Upper lobe of left lung (tissue), 6 donors: Measurements from ENCODE around the gene TRIM67. TPM values are rescaled to one million over a fixed set of nuclear protein-coding genes. Genes with fewer than 3 reads are reported as not detected.

Source experiments
- ATAC-seq, 2 donors: fragments of 200-7000 bp; cut with Tn5 transposase; one replicate each; pipeline ENCODE4 v1.9.1; 2022; ENCODE audit warnings: mild to moderate bottlenecking in 2 of 2, moderate library complexity in 2 of 2; ENCODE audit not compliant: low FRiP score in 2 of 2
- DNase-seq, 2 donors: peaks; one replicate each; pipeline ENCODE4 v3.0.0-alpha.2; 2019 to 2020
- H3K27ac ChIP-seq, 4 donors: fragments of 200-600 bp; sonication (generic); one replicate each; pipeline ENCODE4 v1.5.1; 2016 to 2019
- H3K27me3 ChIP-seq, 4 donors: fragments of 200-600 bp; sonication (generic); one replicate each; pipeline ENCODE4 v1.5.1; 2017 to 2019
- H3K36me3 ChIP-seq, 4 donors: fragments of 200-600 bp; sonication (generic); one replicate each; pipeline ENCODE4 v1.5.1; 2016 to 2019
- H3K4me1 ChIP-seq, 4 donors: fragments of 200-600 bp; sonication (generic); one replicate each; pipeline ENCODE4 v1.5.1; 2018 to 2019
- H3K4me3 ChIP-seq, 4 donors: fragments of 200-600 bp; sonication (generic); one replicate each; pipeline ENCODE4 v1.5.1; 2017 to 2019; ENCODE audit warnings: mild to moderate bottlenecking in 2 of 4, moderate library complexity in 1 of 4
- H3K9me3 ChIP-seq, 4 donors: fragments of 200-600 bp; sonication (generic); one replicate each; pipeline ENCODE4 v1.5.1; 2018 to 2019
- EP300 ChIP-seq, 4 donors: sonication (generic); formaldehyde crosslinking; IDR thresholded peaks; one replicate each; pipeline ENCODE4 v1.5.1; 2017; ENCODE audit warnings: antibody characterized with exemption in 4 of 4, control low read depth in 2 of 4
- POLR2A ChIP-seq, 4 donors: fragments of 450-650 bp; IDR thresholded peaks; one replicate each; pipeline ENCODE4 v1.5.1; 2016 to 2017; ENCODE audit warnings: antibody characterized with exemption in 4 of 4, mild to moderate bottlenecking in 2 of 4
- POLR2AphosphoS5 ChIP-seq, 2 donors: sonication (generic); formaldehyde crosslinking; IDR thresholded peaks; one replicate each; pipeline ENCODE4 v1.5.1; 2017; ENCODE audit warnings: antibody characterized with exemption in 2 of 2
- WGBS, 2 donors: methylation state at CpG; one replicate each; pipeline ENCODE4 v1.1.5; 2017 to 2018; 5-methylcytosine and 5-hydroxymethylcytosine counted together
- total RNA-seq, 6 donors: library from RNA; depleted of rRNA in 4 of 6; stranded (reverse); fragments of >200 nt in 4 of 6; gene quantifications; one replicate each; pipeline versions ENCODE4 v1.1.0 to v1.2.1, GENCODE V29; 2016 to 2021
- TF ChIP-seq, protein P1 (sequence below), 6 experiments: fragments of 450-650 bp in 4 of 6; fragments of 200-600 bp in 2 of 6; sonication (generic) in 2 of 6; IDR thresholded peaks; one replicate each; pipeline ENCODE4 v1.5.1; 2016 to 2019; ENCODE audit warnings: antibody characterized with exemption in 6 of 6
- donor health status: DM: no; HTN: no; CAD: no; lungs with moderate emphysema.
- donor health status: DM: no; HTN: yes; CAD: no; lungs with severe emphysema.

Gene TRIM67
- total RNA-seq, 6 donors from 2014 or later: 0.03 TPM; not detected in 5

GRCh38 chr1:231196307-231196706 is 34.4 kb downstream of the TRIM67 start:
- H3K4me1 ChIP-seq: peaks cover 0 to 10% (median 6%) of the 10 kb centered on the region in 4 donors
- H3K9me3 ChIP-seq: no peaks in the 10 kb centered on the region
- TF ChIP-seq, protein P1, sequence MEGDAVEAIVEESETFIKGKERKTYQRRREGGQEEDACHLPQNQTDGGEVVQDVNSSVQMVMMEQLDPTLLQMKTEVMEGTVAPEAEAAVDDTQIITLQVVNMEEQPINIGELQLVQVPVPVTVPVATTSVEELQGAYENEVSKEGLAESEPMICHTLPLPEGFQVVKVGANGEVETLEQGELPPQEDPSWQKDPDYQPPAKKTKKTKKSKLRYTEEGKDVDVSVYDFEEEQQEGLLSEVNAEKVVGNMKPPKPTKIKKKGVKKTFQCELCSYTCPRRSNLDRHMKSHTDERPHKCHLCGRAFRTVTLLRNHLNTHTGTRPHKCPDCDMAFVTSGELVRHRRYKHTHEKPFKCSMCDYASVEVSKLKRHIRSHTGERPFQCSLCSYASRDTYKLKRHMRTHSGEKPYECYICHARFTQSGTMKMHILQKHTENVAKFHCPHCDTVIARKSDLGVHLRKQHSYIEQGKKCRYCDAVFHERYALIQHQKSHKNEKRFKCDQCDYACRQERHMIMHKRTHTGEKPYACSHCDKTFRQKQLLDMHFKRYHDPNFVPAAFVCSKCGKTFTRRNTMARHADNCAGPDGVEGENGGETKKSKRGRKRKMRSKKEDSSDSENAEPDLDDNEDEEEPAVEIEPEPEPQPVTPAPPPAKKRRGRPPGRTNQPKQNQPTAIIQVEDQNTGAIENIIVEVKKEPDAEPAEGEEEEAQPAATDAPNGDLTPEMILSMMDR (IDR thresholded peaks at IDR 0.05): no peak
- TF ChIP-seq POLR2AphosphoS5 (IDR thresholded peaks at IDR 0.05) (no peak), POLR2A (IDR thresholded peaks at IDR 0.05) (no peak)
- no peaks in the 10 kb centered on the region for H3K36me3 ChIP-seq
- no peak overlapping the region for H3K27ac ChIP-seq
- ATAC-seq: no peak
- WGBS, 2 donors: 89 to 92% methylated on average over 3 of the region's 3 CpGs
- no peak for DNase-seq
- H3K4me3 ChIP-seq: no peak overlapping the region
- H3K27me3 ChIP-seq: no peaks in the 10 kb centered on the region

- Histone ChIP-seq H3K4me3 (no peak overlapping the region), H3K27ac (no peak overlapping the region), H3K36me3 (no peaks in the 10 kb centered on the region), H3K9me3 (no peaks in the 10 kb centered on the region), H3K4me1 (peaks cover 0 to 10% (median 6%) of the 10 kb centered on the region in 4 donors), H3K27me3 (no peaks in the 10 kb centered on the region)
- no peak for TF ChIP-seq POLR2AphosphoS5 (IDR thresholded peaks at IDR 0.05)
- TF ChIP-seq EP300 (IDR thresholded peaks at IDR 0.05): no peak
- TF ChIP-seq, protein P1 (IDR thresholded peaks at IDR 0.05): no peak
- WGBS, 2 donors: 86% methylated on average over 2 of the region's 2 CpGs
- ATAC-seq: no peak
- DNase-seq: no peak
These were observed 34.9 kb downstream of the TRIM67 start for GRCh38 chr1:231196728-231197127.

- WGBS, 2 donors: 95 to 99% methylated on average over 7 of the region's 7 CpGs
- Histone ChIP-seq H3K4me1 (no peaks in the 10 kb centered on the region), H3K36me3 (no peaks in the 10 kb centered on the region), H3K27ac (no peak overlapping the region), H3K9me3 (no peaks in the 10 kb centered on the region), H3K27me3 (no peaks in the 10 kb centered on the region), H3K4me3 (no peak overlapping the region)
- TF ChIP-seq, protein P1 (IDR thresholded peaks at IDR 0.05): no peak
- TF ChIP-seq EP300 (IDR thresholded peaks at IDR 0.05) (no peak), POLR2A (IDR thresholded peaks at IDR 0.05) (no peak), POLR2AphosphoS5 (IDR thresholded peaks at IDR 0.05) (no peak)
- DNase-seq (no peak), ATAC-seq (no peak)
These were observed 38.0 kb downstream of the TRIM67 start for GRCh38 chr1:231199868-231200267.

DNA sequence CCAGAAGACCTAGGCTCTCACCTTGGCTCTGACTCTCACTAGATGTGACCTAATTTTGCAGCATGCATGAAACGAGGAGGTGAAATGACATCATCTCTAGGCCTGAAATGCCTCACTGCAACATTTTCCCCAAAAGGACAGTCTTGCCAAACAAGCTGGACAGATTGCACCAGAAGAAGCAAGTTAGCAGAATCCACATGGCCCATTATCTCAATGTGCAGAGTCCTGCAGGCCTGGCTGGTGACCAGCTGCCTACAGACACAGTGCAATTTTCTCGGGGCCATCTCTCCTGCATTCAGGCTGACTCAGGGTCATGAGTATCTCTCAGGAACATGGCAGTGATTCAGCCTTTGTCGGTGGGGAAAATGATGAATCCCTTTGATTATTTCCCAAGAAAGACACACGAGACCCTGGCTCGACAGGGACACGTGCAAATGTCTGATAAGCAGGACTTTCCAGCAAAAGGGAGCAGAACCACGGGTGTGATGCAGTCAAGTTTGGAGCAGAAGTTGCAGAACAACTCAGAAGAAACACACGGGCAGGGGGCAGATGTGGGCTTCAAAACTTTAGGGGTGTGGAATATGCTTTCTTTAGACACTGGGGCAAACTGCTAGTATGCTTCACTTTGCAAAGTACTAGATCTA is 38.7 kb downstream of the TRIM67 start:
- no peak overlapping the region for H3K27ac ChIP-seq
- H3K27me3 ChIP-seq: no peaks in the 10 kb centered on the region
- H3K4me1 ChIP-seq: no peaks in the 10 kb centered on the region
- no peaks in the 10 kb centered on the region for H3K9me3 ChIP-seq
- no peaks in the 10 kb centered on the region for H3K36me3 ChIP-seq
- H3K4me3 ChIP-seq: no peak overlapping the region
- no peak for ATAC-seq
- no peak for DNase-seq
- TF ChIP-seq, protein P1 (IDR thresholded peaks at IDR 0.05): no peak
- TF ChIP-seq POLR2AphosphoS5 (IDR thresholded peaks at IDR 0.05) (no peak), POLR2A (IDR thresholded peaks at IDR 0.05) (no peak), EP300 (IDR thresholded peaks at IDR 0.05) (no peak)
- 59 to 61% methylated on average over 8 of the region's 8 CpGs for WGBS, 2 donors

DNA sequence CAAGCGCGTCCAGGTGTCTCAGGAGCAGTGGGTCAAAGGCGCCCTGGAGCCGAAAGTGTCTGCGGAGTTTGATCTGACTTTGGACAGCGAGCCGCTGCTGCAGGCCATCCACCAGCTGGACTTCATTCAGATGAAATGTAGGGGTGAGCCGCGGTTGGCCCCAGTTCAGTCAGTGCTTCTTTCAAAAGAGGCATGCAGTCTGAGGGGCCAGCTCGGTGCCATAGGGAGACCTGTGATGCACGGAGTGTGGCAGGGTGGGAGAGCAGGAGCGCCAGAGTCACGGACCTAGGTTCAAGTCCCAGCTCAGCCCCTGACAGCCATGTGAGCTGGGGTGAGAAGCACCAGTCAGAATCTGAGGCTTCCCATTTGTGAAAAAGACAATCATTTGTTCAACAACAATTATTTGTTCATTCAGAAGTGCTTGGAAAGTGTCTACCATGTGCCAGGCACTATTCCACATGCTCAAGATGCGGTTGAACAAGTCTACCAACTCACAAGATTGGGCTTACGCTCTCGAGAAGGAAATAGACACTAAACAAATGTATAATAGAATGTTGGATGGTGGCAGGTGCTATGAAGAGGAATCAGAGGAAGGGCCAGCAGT is 39.6 kb downstream of the TRIM67 start:
- DNase-seq (no peak), ATAC-seq (no peak)
- Histone ChIP-seq H3K4me1 (no peaks in the 10 kb centered on the region), H3K27ac (no peak overlapping the region), H3K4me3 (no peak overlapping the region), H3K9me3 (no peaks in the 10 kb centered on the region), H3K27me3 (no peaks in the 10 kb centered on the region), H3K36me3 (no peaks in the 10 kb centered on the region)
- WGBS, 2 donors: 65 to 79% methylated on average over 10 to 16 of the region's 16 CpGs
- TF ChIP-seq POLR2A (IDR thresholded peaks at IDR 0.05) (no peak), POLR2AphosphoS5 (IDR thresholded peaks at IDR 0.05) (no peak), EP300 (IDR thresholded peaks at IDR 0.05) (no peak)
- TF ChIP-seq, protein P1 (IDR thresholded peaks at IDR 0.05): no peak
